K562 (cell line): Measurements from ENCODE around the gene ZNF385C. TPM values are rescaled to one million over a fixed set of nuclear protein-coding genes. Genes with fewer than 3 reads are reported as not detected.

Experiments
- ATAC-seq: fragments of 200-7000 bp; cut with Tn5 transposase; 3 replicates; pipeline ENCODE4 v1.9.1; 2020; ENCODE audit warnings: moderate library complexity
- BruUV-seq: library from RNA; stranded (reverse); fragments of 400-500 nt; replicated peaks from 2 replicates; lab custom pipeline; 2021; lab: Mats Ljungman, UMichigan
- CTCF ChIA-PET: fragments of 300-600 bp; formaldehyde crosslinking; extraction: SDS; loops from one replicate; lab custom pipeline; 2021; ENCODE audit warnings: low intra/inter-chr PET ratio; lab: Yijun Ruan, JAX
- POLR2A ChIA-PET: fragments of 300-600, 350-650 bp; sonication (Branson Sonifier 250); formaldehyde crosslinking; extraction: SDS; loops from one replicate; lab custom pipeline; 2021; ENCODE audit warnings: antibody characterized with exemption, inconsistent platforms; lab: Yijun Ruan, JAX
- DNase-seq, 4 experiments: peaks; one replicate each; pipeline versions ENCODE4 v3.0.0 to v3.0.0-alpha.2; 2011 to 2018; ENCODE audit warnings: low spot score in 3 of 4, mixed read lengths in 3 of 4; ENCODE audit errors: extremely low read depth in 1 of 4
- FAIRE-seq: peaks from 2 replicates; lab custom pipeline; 2011; peaks lifted over from hg19 to GRCh38; lab: Jason Lieb, UNC
- H2AFZ ChIP-seq: 2 replicates; pipeline ENCODE4 v1.6.0; 2011; ENCODE audit warnings: low read depth, low read length, control low read depth, inconsistent platforms
- H3K27ac ChIP-seq: fragments of 200-600 bp; 3 replicates; pipeline ENCODE4 v1.8.0; 2011; ENCODE audit warnings: low read depth, mild to moderate bottlenecking, control low read depth, inconsistent platforms, low read length, moderate library complexity, mixed read lengths; ENCODE audit errors: extremely low read depth
- H3K27me3 ChIP-seq, 2 experiments: fragments of 300-600 bp in 1 of 2; 2 replicates in 1 of 2; 3 replicates in 1 of 2; pipeline versions ENCODE4 v1.6.0 to v1.8.0; 2011; ENCODE audit warnings: inconsistent platforms in 2 of 2, low read length in 2 of 2, mild to moderate bottlenecking in 1 of 2, mixed read lengths in 1 of 2, moderate library complexity in 1 of 2; ENCODE audit not compliant: control insufficient read depth in 2 of 2, insufficient read depth in 2 of 2
- H3K36me3 ChIP-seq: fragments of 300-600 bp; 3 replicates; pipeline ENCODE4 v1.8.0; 2011; ENCODE audit warnings: mild to moderate bottlenecking, low read length, inconsistent platforms; ENCODE audit not compliant: control insufficient read depth, insufficient read depth
- H3K4me1 ChIP-seq, 2 experiments: fragments of 200-600 bp in 1 of 2; replicated peaks in 1 of 2; 2 replicates in 1 of 2; 3 replicates in 1 of 2; pipeline versions ENCODE4 v1.5.1 to v1.8.0; 2011; ENCODE audit warnings: inconsistent platforms in 2 of 2, low read length in 2 of 2, mild to moderate bottlenecking in 1 of 2, mixed read lengths in 1 of 2, moderate library complexity in 1 of 2; ENCODE audit not compliant: control insufficient read depth in 2 of 2, insufficient read depth in 2 of 2
- H3K4me2 ChIP-seq: 2 replicates; pipeline ENCODE4 v1.6.1; 2011; ENCODE audit warnings: low read length, control low read depth, inconsistent platforms, mixed read lengths; ENCODE audit not compliant: insufficient read depth
- H3K4me3 ChIP-seq: fragments of 200-600 bp; sonication (generic), shearing (Covaris generic); 2 replicates; pipeline ENCODE4 v1.5.1; 2016; ENCODE audit warnings: control low read depth, inconsistent platforms
- H3K79me2 ChIP-seq: fragments of 200-600 bp; 3 replicates; pipeline ENCODE4 v1.8.0; 2011; ENCODE audit warnings: low read length, inconsistent platforms; ENCODE audit not compliant: control insufficient read depth, insufficient read depth
- H3K9ac ChIP-seq, 2 experiments: 2 replicates each; pipeline versions ENCODE4 v1.6.0 to v1.6.1; 2011; ENCODE audit warnings: low read depth in 2 of 2, low read length in 2 of 2, control low read depth in 1 of 2, inconsistent platforms in 1 of 2, mild to moderate bottlenecking in 1 of 2, mixed read lengths in 1 of 2; ENCODE audit not compliant: insufficient read depth in 1 of 2
- H3K9me1 ChIP-seq: one replicate; pipeline ENCODE4 v1.6.0; 2011; ENCODE audit warnings: inconsistent platforms, mild to moderate bottlenecking, low read length, moderate library complexity; ENCODE audit not compliant: control insufficient read depth, insufficient read depth
- H3K9me3 ChIP-seq: replicated peaks from 2 replicates; pipeline ENCODE4 v1.5.1; 2011; ENCODE audit warnings: low read depth, low read length, inconsistent platforms; ENCODE audit not compliant: control insufficient read depth, insufficient read depth
- H4K20me1 ChIP-seq: replicated peaks from 2 replicates; pipeline ENCODE4 v1.6.1; 2011; ENCODE audit warnings: low read length, inconsistent platforms, mixed read lengths; ENCODE audit not compliant: control insufficient read depth, insufficient read depth
- ESRRA ChIP-seq: fragments of 450-650 bp; IDR thresholded peaks from 2 replicates; pipeline ENCODE4 v1.6.1; 2014; ENCODE audit warnings: low read depth, mild to moderate bottlenecking, moderate library complexity, borderline replicate concordance
- GTF2E2 ChIP-seq: fragments of 200-800 bp; sonication (Bioruptor generic); IDR thresholded peaks from 2 replicates; pipeline ENCODE4 v1.6.1; 2016; ENCODE audit warnings: missing genetic modification characterization, missing compliant biosample characterization
- L3MBTL2 ChIP-seq: fragments of 450-650 bp; IDR thresholded peaks from 2 replicates; pipeline ENCODE4 v1.6.1; 2016; ENCODE audit warnings: mild to moderate bottlenecking, moderate library complexity
- NR4A1 ChIP-seq, 2 experiments: fragments of 250-450 bp in 1 of 2; fragments of 450-650 bp in 1 of 2; sonication (Bioruptor Pico) in 1 of 2; IDR thresholded peaks; 2 replicates each; pipeline versions ENCODE4 v1.4.0 to v1.6.1; 2016 to 2020; ENCODE audit warnings: mild to moderate bottlenecking in 2 of 2, missing compliant biosample characterization in 1 of 2, missing genetic modification characterization in 1 of 2, moderate library complexity in 1 of 2
- WGBS: fragments of 100-300 bp; shearing (Covaris generic); methylation state at CpG from one replicate; pipeline ENCODE4 v1.1.6; 2016; ENCODE audit warnings: low coverage, mixed read lengths; ENCODE audit not compliant: insufficient coverage; ENCODE audit errors: missing lambda C conversion rate; 5-methylcytosine and 5-hydroxymethylcytosine counted together
- in situ Hi-C: fragments of 300-500 bp; cut with MboI; formaldehyde crosslinking; loops from 4 replicates; pipeline ENCODE4 v1.15.0; 2018; ENCODE audit warnings: inconsistent platforms, mixed read lengths
- intact Hi-C: fragments of 100-400 bp; cut with micrococcal nuclease; formaldehyde crosslinking; loops from 2 replicates; pipeline ENCODE4 v1.14.2; 2022
- polyA plus RNA-seq, 8 experiments: library from polyadenylated mRNA; depleted of rRNA in 4 of 8; stranded (reverse) in 5 of 8; unstranded in 3 of 8; fragments of >200 nt; fragmentation: Nextera tagmentation in 2 of 8; fragmentation: Illumina TruSeq in 1 of 8; extraction: Ambion mirVana in 2 of 8; extraction: Trizol in 1 of 8; gene quantifications; 2 replicates each; pipeline versions ENCODE4 v1.2.1 to v1.2.3, GENCODE V29; 2011 to 2014; ENCODE audit warnings: inconsistent platforms in 1 of 8, missing spikeins in 1 of 8
- total RNA-seq, 7 experiments: library from RNA; depleted of rRNA in 6 of 7; stranded (reverse); fragments of >200 nt in 6 of 7; fragmentation: Illumina TruSeq in 2 of 7; extraction: Trizol in 2 of 7; gene quantifications; 2 replicates each; pipeline versions ENCODE4 v1.2.1 to v1.2.3, GENCODE V29; 2011 to 2021; ENCODE audit warnings: low replicate concordance in 1 of 7
- TF ChIP-seq, protein P1 (sequence below): fragments of 450-650 bp; formaldehyde crosslinking; IDR thresholded peaks from 2 replicates; pipeline ENCODE4 v1.4.0; 2022; ENCODE audit warnings: missing genetic modification characterization
- TF ChIP-seq, protein P2 (sequence below): fragments of 450-650 bp; formaldehyde crosslinking; IDR thresholded peaks from 2 replicates; pipeline ENCODE4 v1.4.0; 2020; ENCODE audit warnings: mild to moderate bottlenecking, moderate library complexity
- TF ChIP-seq, protein P3 (sequence below), 2 experiments: fragments of 450-650 bp; formaldehyde crosslinking in 1 of 2; IDR thresholded peaks; 2 replicates each; pipeline versions ENCODE4 v1.4.0 to v1.6.1; 2014 to 2020; ENCODE audit warnings: mild to moderate bottlenecking in 2 of 2, borderline replicate concordance in 1 of 2, low read depth in 1 of 2

The ZNF385C gene
- total and polyA plus RNA-seq, 9 of the 15 experiments (the other 6 are each of a cell fraction or from before 2014, with no cell fraction given): 0.03 to 0.35 (median 0.18) TPM; not detected in 1

DNA sequence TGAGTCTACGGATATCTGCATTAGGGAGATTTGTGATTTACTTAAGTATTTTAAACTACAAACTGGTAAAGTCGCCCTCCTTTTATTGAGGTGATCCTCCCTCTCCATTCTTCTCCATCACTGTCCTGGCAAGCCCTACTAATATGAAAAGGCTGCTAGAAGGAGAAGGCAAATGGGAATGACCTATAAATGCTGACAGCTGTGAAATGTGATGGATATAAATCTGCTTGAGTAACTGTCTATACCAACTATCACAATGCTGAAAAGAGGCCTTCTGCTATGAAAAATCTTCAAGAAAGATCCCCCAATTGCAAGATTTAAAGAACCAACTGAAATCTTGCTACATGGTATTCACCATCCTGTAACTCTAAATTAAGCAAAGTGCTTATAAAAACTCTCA, 96.5 kb downstream of the ZNF385C start (continued):
- TF ChIP-seq NR4A1 (CRISPR knock-in tag; IDR thresholded peaks at IDR 0.05) (no peak), NR4A1 (tag; IDR thresholded peaks at IDR 0.05) (no peak)

DNA sequence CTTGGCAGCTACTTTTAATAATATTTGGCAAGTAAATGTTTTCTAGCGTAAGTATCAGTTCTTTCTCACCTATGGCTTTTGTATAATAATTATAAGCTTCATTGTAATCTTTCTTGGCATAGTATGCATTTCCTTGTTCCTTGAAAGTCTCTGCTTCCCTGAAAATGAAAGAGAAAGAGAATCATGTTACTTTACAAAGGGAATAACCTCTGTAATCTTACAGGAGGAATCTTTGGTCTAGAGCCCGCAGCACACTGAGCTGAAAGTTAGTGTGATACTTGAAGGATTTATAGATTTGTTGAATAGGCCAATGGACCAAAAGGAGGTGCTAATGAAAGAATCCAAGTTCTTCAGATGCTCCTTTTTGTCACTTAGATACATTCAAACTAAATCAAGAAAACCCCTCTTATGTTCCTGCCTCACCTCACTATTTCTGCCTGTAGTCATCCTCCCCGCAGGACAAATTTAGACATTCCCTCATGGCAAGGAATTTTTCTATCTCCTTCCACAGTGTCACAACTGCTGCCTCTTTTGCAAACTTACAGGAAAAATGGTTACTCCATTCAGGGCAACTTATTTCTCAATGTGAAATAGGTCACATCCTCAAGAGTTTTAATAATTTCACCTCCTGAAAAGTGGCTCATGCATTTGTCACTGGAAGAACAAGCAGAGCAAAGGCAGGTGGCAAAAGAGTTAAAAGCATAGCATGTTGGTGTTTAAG, 97.7 kb downstream of the ZNF385C start:
- DNase-seq (no peak), ATAC-seq (no peak), FAIRE-seq (no peak)
- no peaks in the 10 kb centered on the region for H3K9me3 ChIP-seq
- H3K36me3 ChIP-seq: peaks cover 85% of the 10 kb centered on the region
- H3K4me3 ChIP-seq: no peak overlapping the region
- no TSS peak for BruUV-seq
- intact Hi-C loops (no loop called here), in situ Hi-C loops (no loop called here)
- H3K4me1 ChIP-seq: no peaks in the 10 kb centered on the region; a peak in 1 of 5 replicates
- ChIA-PET POLR2A (interaction anchor here (0.8 to 3.9 kb wide), 3 partner anchors 13 to 34 kb away, joined by 3 to 16 read pairs (median 3); partner anchors contain the start of gene CNP), CTCF (no interaction called here)
- H3K9ac ChIP-seq: no peak overlapping the region
- H3K27me3 ChIP-seq: no peaks in the 10 kb centered on the region
- H3K9me1 ChIP-seq: no peaks in the 10 kb centered on the region
- no peak overlapping the region for H2AFZ ChIP-seq
- peaks cover 19% of the 10 kb centered on the region; the same call in 1 of the 2 replicates for H4K20me1 ChIP-seq
- H3K79me2 ChIP-seq: peaks cover 47% of the 10 kb centered on the region
- H3K27ac ChIP-seq: no peak overlapping the region
- H3K4me2 ChIP-seq: no peak overlapping the region
- 91% methylated on average over 3 of the region's 3 CpGs for WGBS
- no peak for TF ChIP-seq L3MBTL2
- TF ChIP-seq, protein P1, sequence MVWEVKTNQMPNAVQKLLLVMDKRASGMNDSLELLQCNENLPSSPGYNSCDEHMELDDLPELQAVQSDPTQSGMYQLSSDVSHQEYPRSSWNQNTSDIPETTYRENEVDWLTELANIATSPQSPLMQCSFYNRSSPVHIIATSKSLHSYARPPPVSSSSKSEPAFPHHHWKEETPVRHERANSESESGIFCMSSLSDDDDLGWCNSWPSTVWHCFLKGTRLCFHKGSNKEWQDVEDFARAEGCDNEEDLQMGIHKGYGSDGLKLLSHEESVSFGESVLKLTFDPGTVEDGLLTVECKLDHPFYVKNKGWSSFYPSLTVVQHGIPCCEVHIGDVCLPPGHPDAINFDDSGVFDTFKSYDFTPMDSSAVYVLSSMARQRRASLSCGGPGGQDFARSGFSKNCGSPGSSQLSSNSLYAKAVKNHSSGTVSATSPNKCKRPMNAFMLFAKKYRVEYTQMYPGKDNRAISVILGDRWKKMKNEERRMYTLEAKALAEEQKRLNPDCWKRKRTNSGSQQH (CRISPR knock-in tag): no peak
- TF ChIP-seq, protein P2, sequence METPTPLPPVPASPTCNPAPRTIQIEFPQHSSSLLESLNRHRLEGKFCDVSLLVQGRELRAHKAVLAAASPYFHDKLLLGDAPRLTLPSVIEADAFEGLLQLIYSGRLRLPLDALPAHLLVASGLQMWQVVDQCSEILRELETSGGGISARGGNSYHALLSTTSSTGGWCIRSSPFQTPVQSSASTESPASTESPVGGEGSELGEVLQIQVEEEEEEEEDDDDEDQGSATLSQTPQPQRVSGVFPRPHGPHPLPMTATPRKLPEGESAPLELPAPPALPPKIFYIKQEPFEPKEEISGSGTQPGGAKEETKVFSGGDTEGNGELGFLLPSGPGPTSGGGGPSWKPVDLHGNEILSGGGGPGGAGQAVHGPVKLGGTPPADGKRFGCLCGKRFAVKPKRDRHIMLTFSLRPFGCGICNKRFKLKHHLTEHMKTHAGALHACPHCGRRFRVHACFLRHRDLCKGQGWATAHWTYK (CRISPR knock-in tag): no peak
- TF ChIP-seq GTF2E2 (tag): no peak
- TF ChIP-seq, protein P3, sequence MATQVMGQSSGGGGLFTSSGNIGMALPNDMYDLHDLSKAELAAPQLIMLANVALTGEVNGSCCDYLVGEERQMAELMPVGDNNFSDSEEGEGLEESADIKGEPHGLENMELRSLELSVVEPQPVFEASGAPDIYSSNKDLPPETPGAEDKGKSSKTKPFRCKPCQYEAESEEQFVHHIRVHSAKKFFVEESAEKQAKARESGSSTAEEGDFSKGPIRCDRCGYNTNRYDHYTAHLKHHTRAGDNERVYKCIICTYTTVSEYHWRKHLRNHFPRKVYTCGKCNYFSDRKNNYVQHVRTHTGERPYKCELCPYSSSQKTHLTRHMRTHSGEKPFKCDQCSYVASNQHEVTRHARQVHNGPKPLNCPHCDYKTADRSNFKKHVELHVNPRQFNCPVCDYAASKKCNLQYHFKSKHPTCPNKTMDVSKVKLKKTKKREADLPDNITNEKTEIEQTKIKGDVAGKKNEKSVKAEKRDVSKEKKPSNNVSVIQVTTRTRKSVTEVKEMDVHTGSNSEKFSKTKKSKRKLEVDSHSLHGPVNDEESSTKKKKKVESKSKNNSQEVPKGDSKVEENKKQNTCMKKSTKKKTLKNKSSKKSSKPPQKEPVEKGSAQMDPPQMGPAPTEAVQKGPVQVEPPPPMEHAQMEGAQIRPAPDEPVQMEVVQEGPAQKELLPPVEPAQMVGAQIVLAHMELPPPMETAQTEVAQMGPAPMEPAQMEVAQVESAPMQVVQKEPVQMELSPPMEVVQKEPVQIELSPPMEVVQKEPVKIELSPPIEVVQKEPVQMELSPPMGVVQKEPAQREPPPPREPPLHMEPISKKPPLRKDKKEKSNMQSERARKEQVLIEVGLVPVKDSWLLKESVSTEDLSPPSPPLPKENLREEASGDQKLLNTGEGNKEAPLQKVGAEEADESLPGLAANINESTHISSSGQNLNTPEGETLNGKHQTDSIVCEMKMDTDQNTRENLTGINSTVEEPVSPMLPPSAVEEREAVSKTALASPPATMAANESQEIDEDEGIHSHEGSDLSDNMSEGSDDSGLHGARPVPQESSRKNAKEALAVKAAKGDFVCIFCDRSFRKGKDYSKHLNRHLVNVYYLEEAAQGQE (IDR thresholded peaks at IDR 0.05; ENCODE audit: borderline replicate concordance): no peak
- TF ChIP-seq, protein P3 (CRISPR knock-in tag; IDR thresholded peaks at IDR 0.05; ENCODE audit: low read depth): no peak
- TF ChIP-seq ESRRA: no peak
